ENCODE results near the gene GRM2. TPM values are rescaled to one million over a fixed set of nuclear protein-coding genes. Genes with fewer than 3 reads are reported as not detected.

GRM2 gene
- total and polyA plus RNA-seq, 2 of the 8 experiments (the other 6 are each of a cell fraction or from before 2014, with no cell fraction given): 3.9 to 10.5 TPM

DNA sequence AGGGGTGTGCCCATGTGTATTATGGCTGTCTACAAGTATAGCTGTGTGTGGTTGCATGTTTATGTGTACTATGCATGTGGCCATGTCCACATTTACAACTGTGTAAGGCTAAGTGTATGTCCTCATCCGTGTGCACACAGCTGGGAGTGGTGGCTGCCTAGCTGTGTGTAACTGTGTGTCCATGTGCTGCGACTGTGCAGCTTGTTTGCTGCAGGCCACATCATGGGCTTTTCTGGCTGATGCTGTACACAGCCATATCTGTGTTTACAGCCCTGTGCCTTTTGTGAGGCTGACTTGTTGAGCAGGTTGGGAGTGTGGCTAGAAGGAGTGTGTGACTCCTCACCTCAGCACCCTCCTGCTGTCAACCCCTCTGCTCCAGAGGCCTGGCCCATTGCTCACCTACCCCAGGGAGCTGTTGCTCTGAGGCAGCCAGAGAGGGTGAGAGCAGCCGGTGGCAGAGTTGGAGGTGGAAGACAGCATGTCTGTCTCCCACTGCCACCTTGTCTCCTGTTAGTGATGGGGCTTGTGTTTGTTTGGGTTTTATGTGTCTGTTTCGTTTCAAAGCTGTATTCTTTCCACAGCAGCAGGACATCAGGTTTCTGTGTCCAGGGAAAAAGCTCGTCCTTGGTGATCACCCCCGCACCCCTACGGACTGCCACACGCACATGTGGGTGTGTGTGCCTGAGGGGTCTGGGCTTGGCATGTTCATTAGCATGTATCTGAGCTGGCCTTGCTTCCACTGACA, 1.4 kb upstream of the GRM2 start (continued):
- TF ChIP-seq, protein P1, sequence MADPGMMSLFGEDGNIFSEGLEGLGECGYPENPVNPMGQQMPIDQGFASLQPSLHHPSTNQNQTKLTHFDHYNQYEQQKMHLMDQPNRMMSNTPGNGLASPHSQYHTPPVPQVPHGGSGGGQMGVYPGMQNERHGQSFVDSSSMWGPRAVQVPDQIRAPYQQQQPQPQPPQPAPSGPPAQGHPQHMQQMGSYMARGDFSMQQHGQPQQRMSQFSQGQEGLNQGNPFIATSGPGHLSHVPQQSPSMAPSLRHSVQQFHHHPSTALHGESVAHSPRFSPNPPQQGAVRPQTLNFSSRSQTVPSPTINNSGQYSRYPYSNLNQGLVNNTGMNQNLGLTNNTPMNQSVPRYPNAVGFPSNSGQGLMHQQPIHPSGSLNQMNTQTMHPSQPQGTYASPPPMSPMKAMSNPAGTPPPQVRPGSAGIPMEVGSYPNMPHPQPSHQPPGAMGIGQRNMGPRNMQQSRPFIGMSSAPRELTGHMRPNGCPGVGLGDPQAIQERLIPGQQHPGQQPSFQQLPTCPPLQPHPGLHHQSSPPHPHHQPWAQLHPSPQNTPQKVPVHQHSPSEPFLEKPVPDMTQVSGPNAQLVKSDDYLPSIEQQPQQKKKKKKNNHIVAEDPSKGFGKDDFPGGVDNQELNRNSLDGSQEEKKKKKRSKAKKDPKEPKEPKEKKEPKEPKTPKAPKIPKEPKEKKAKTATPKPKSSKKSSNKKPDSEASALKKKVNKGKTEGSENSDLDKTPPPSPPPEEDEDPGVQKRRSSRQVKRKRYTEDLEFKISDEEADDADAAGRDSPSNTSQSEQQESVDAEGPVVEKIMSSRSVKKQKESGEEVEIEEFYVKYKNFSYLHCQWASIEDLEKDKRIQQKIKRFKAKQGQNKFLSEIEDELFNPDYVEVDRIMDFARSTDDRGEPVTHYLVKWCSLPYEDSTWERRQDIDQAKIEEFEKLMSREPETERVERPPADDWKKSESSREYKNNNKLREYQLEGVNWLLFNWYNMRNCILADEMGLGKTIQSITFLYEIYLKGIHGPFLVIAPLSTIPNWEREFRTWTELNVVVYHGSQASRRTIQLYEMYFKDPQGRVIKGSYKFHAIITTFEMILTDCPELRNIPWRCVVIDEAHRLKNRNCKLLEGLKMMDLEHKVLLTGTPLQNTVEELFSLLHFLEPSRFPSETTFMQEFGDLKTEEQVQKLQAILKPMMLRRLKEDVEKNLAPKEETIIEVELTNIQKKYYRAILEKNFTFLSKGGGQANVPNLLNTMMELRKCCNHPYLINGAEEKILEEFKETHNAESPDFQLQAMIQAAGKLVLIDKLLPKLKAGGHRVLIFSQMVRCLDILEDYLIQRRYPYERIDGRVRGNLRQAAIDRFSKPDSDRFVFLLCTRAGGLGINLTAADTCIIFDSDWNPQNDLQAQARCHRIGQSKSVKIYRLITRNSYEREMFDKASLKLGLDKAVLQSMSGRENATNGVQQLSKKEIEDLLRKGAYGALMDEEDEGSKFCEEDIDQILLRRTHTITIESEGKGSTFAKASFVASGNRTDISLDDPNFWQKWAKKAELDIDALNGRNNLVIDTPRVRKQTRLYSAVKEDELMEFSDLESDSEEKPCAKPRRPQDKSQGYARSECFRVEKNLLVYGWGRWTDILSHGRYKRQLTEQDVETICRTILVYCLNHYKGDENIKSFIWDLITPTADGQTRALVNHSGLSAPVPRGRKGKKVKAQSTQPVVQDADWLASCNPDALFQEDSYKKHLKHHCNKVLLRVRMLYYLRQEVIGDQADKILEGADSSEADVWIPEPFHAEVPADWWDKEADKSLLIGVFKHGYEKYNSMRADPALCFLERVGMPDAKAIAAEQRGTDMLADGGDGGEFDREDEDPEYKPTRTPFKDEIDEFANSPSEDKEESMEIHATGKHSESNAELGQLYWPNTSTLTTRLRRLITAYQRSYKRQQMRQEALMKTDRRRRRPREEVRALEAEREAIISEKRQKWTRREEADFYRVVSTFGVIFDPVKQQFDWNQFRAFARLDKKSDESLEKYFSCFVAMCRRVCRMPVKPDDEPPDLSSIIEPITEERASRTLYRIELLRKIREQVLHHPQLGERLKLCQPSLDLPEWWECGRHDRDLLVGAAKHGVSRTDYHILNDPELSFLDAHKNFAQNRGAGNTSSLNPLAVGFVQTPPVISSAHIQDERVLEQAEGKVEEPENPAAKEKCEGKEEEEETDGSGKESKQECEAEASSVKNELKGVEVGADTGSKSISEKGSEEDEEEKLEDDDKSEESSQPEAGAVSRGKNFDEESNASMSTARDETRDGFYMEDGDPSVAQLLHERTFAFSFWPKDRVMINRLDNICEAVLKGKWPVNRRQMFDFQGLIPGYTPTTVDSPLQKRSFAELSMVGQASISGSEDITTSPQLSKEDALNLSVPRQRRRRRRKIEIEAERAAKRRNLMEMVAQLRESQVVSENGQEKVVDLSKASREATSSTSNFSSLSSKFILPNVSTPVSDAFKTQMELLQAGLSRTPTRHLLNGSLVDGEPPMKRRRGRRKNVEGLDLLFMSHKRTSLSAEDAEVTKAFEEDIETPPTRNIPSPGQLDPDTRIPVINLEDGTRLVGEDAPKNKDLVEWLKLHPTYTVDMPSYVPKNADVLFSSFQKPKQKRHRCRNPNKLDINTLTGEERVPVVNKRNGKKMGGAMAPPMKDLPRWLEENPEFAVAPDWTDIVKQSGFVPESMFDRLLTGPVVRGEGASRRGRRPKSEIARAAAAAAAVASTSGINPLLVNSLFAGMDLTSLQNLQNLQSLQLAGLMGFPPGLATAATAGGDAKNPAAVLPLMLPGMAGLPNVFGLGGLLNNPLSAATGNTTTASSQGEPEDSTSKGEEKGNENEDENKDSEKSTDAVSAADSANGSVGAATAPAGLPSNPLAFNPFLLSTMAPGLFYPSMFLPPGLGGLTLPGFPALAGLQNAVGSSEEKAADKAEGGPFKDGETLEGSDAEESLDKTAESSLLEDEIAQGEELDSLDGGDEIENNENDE (IDR thresholded peaks at IDR 0.05; ENCODE audit: insufficient replicate concordance, low read length): no peak
- TF ChIP-seq TAF7 (optimal IDR thresholded peaks at IDR 0.05; ENCODE audit: borderline replicate concordance, low read depth, low read length) (no peak), CHD1 (IDR thresholded peaks at IDR 0.05; ENCODE audit: low read depth, low read length) (no peak)

Measured in H1 (cell line).